ENCODE results near the gene RNASEL.
"Not testable (repeated sequence)": the region's sequence is repeated elsewhere in the genome, so short reads cannot be mapped to it uniquely, and the experiment has no call there.

Gene RNASEL, protein sequence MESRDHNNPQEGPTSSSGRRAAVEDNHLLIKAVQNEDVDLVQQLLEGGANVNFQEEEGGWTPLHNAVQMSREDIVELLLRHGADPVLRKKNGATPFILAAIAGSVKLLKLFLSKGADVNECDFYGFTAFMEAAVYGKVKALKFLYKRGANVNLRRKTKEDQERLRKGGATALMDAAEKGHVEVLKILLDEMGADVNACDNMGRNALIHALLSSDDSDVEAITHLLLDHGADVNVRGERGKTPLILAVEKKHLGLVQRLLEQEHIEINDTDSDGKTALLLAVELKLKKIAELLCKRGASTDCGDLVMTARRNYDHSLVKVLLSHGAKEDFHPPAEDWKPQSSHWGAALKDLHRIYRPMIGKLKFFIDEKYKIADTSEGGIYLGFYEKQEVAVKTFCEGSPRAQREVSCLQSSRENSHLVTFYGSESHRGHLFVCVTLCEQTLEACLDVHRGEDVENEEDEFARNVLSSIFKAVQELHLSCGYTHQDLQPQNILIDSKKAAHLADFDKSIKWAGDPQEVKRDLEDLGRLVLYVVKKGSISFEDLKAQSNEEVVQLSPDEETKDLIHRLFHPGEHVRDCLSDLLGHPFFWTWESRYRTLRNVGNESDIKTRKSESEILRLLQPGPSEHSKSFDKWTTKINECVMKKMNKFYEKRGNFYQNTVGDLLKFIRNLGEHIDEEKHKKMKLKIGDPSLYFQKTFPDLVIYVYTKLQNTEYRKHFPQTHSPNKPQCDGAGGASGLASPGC

DNA sequence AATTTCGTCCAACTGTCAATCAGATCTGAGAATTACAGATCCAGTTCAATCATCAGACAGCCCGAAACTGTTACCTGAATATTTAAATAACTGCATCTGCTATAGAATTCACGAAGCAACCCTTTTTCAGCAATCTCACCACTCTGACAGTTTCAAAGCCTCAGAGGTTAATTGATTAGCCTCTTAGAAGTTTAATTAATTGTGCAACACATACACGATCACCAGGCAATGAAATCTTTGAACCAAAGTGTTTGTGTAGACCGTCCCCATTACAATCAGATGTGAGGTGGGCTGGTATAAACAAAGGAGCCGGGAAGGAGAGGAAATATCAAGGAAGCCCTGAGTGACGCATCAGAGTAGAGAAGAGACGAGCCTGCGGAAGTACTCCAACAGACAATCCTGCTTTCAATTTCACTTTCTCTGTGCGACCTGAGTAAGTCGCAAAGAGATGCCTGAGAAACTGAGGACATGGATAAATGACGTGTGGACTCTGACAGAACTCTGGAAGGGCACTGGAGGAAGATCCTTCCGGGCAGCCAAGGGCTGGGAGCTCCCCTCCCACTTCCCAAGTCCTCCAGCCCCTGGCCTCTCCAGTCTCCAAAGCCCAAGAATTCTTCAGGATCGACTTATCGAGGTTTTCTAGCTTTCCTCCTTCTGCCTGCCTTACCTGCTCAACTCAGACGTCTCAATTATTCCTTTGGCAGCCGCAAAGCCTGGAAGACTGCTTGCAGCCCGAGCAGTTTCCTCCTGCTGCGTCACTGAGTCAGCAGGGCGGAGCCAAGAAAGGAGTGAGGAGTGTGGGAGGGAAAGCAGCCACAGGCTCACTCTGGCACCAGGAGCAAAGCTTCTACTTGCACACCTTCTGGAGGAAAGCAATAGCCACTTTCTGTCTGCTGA is at the start of gene RNASEL:
TSS of gene RNASEL (minus strand) at position 757 of the 897 bp plus-strand sequence. CDS start 2,450 bp downstream, outside the sequence.
- peaks cover 7% of the 10 kb centered on the region for H3K4me1 ChIP-seq (ENCODE audit: control insufficient read depth, low read depth, low read length)
- no peaks in the 10 kb centered on the region for H3K9me3 ChIP-seq (ENCODE audit: control insufficient read depth, low read depth, low read length)
- H3K27me3 ChIP-seq (ENCODE audit: control insufficient read depth, insufficient read depth, low read length): no peaks in the 10 kb centered on the region
- peak within 1 kb of the TSS; percentile 63 for H3K4me3 ChIP-seq (ENCODE audit: low read length)
- no peaks in the 10 kb centered on the region for H3K36me3 ChIP-seq (ENCODE audit: control insufficient read depth, low read depth, low read length)
- H3K9ac ChIP-seq (ENCODE audit: low read length): peak within 1 kb of the TSS; percentile 51
- no peak within 1 kb of the TSS for H3K27ac ChIP-seq (ENCODE audit: low read length)

DNA sequence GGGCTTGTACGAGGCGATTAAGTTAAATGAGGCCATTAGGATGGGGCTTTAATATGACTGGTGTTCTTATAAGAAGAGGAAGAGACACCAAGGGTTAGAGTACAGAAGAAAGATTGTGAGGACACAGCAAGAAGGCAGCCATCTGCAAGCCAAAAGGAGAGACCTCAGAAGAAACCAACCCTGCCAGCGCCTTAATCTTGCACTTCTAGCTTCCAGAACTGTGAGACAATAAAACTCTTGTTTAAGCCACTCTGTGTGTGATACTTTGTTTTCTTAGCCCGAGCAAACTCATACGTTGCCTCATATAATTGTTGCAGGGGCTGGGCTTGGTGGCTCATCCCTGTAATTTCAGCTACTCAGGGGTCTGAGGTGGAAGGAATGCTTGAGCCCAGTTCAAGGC is 48.7 kb upstream of the RNASEL start:
- no peak overlapping the region for H3K9ac ChIP-seq (ENCODE audit: low read length)
- peaks cover 10% of the 10 kb centered on the region for H3K4me1 ChIP-seq (ENCODE audit: control insufficient read depth, low read depth, low read length)
- no peaks in the 10 kb centered on the region for H3K9me3 ChIP-seq (ENCODE audit: control insufficient read depth, low read depth, low read length)
- no peak overlapping the region for H3K4me3 ChIP-seq (ENCODE audit: low read length)
- H3K27me3 ChIP-seq (ENCODE audit: control insufficient read depth, insufficient read depth, low read length): no peaks in the 10 kb centered on the region
- H3K36me3 ChIP-seq (ENCODE audit: control insufficient read depth, low read depth, low read length): no peaks in the 10 kb centered on the region
- H3K27ac ChIP-seq (ENCODE audit: low read length): no peak overlapping the region

DNA sequence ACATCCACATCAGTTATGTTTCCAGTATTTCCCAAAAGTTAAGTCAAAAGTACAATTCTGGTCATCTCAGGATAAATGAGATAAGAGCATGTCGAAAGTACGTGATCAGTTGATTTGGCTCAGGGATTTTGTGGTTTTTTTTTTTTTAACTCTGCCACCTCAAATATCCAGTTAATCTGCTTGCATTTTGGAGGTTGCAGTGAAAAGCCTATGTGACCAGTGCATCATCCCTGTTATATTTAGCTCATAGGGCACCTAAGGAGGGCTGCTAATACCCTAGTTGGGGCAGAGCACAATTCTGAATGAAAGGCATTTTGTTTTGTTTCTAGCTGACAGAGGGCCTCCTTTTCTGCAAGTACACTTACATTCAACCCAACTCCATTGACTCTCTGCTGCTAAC is 46.8 kb upstream of the RNASEL start:
- H3K4me3 ChIP-seq (ENCODE audit: low read length): no peak overlapping the region
- H3K27me3 ChIP-seq (ENCODE audit: control insufficient read depth, insufficient read depth, low read length): no peaks in the 10 kb centered on the region
- H3K36me3 ChIP-seq (ENCODE audit: control insufficient read depth, low read depth, low read length): no peaks in the 10 kb centered on the region
- H3K9me3 ChIP-seq (ENCODE audit: control insufficient read depth, low read depth, low read length): no peaks in the 10 kb centered on the region
- H3K27ac ChIP-seq (ENCODE audit: low read length): no peak overlapping the region
- peaks cover 14% of the 10 kb centered on the region for H3K4me1 ChIP-seq (ENCODE audit: control insufficient read depth, low read depth, low read length)
- H3K9ac ChIP-seq (ENCODE audit: low read length): no peak overlapping the region

DNA sequence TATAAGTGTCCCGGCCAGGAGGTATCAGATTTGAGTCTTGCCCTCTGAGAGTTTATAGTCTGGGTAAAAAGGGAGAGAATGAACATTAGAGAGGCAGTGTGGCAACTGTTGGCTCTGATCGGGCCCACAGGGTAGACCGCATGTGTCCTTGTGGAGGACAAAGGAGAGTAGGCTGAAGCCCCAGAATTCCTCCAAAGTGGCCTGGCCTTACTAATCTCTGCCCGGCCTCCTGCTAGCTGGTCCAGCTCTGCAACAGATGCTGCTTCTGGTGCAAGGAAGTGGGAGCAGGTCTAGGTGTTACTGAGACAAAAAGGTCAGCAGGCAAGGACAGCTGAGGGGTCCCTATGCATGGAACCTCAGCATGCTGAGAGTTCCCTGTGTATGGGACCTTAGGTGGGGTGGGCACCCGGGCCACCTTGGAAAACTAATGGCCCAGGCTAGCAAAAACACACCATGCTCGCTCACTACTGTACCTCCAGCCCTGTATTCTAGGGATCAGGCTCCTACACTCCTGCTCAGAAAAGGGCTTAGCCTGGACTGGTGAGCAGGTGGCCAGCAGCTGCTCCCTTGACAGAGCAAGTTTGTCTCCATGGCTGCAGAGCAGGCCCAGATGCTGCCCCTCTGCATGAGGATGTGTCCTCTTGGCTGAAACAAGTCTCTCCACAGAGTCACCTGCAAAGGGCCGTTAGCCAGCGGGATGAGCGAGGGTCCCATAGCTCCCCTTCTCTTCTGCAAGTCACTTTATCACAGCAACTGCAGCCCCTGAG is 45.4 kb upstream of the RNASEL start:
- no peak overlapping the region for H3K4me3 ChIP-seq (ENCODE audit: low read length)

DNA sequence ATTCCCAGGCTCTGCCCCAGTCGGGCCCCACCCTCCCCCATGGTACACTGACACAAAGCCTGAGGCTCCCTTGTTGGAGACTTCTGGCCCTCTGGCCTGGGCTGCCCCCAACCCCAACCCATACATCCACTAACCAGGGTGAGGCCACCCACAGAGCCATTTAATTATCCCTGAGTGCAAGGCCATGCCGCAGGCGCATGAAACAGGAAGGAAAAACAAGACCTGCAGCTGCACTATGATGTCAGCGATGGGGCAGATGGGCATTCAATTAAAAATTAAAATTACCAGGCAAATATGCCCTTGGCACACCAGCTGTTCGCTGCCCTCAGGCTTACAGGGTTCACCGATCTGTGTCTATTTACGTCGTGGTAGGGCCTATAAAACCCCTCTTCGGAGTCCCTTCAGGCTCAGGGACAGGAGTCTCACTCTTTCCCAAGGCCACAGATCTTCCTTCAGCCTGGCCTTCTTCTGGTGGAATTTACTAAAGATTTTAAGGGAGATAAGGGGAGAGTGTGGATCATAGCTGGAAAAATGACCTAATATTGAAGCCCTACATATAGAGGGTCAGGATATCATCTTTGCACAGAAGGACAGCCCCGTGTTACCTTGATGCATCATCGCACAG is 44.7 kb upstream of the RNASEL start:
- Histone ChIP-seq H3K4me1 (ENCODE audit: control insufficient read depth, low read depth, low read length) (peaks cover 25% of the 10 kb centered on the region), H3K27ac (ENCODE audit: low read length) (no peak overlapping the region), H3K4me3 (ENCODE audit: low read length) (no peak overlapping the region), H3K27me3 (ENCODE audit: control insufficient read depth, insufficient read depth, low read length) (no peaks in the 10 kb centered on the region), H3K9me3 (ENCODE audit: control insufficient read depth, low read depth, low read length) (no peaks in the 10 kb centered on the region), H3K9ac (ENCODE audit: low read length) (no peak overlapping the region), H3K36me3 (ENCODE audit: control insufficient read depth, low read depth, low read length) (no peaks in the 10 kb centered on the region)

More for the DNA sequence above, 45.4 kb upstream of the RNASEL start:
- Histone ChIP-seq H3K27ac (ENCODE audit: low read length) (no peak overlapping the region), H3K36me3 (ENCODE audit: control insufficient read depth, low read depth, low read length) (no peaks in the 10 kb centered on the region), H3K9me3 (ENCODE audit: control insufficient read depth, low read depth, low read length) (no peaks in the 10 kb centered on the region), H3K9ac (ENCODE audit: low read length) (no peak overlapping the region), H3K4me1 (ENCODE audit: control insufficient read depth, low read depth, low read length) (peaks cover 22% of the 10 kb centered on the region), H3K27me3 (ENCODE audit: control insufficient read depth, insufficient read depth, low read length) (no peaks in the 10 kb centered on the region)

DNA sequence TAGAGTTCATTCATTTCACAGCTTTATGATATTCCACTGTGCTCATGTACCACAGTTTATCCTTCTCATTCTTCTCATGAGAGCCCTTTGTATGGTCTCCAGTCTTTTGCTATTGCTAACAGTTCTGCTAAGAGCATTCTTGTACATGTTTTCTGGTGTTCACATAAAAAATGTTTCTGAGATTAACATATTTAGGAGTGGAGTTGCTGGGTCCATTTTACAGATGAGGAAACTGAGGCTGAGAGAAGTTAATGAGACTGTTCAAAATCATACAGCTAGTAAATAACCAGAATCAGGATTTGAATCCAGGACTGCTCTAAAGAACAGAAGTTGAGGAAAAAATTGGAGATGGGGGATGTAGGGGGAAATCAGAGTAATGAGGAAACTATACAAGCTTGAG is 44.0 kb upstream of the RNASEL start:
- Histone ChIP-seq H3K9me3 (ENCODE audit: control insufficient read depth, low read depth, low read length) (no peaks in the 10 kb centered on the region), H3K4me3 (ENCODE audit: low read length) (no peak overlapping the region), H3K4me1 (ENCODE audit: control insufficient read depth, low read depth, low read length) (peaks cover 25% of the 10 kb centered on the region), H3K27me3 (ENCODE audit: control insufficient read depth, insufficient read depth, low read length) (no peaks in the 10 kb centered on the region), H3K9ac (ENCODE audit: low read length) (no peak overlapping the region), H3K36me3 (ENCODE audit: control insufficient read depth, low read depth, low read length) (no peaks in the 10 kb centered on the region), H3K27ac (ENCODE audit: low read length) (no peak overlapping the region)

DNA sequence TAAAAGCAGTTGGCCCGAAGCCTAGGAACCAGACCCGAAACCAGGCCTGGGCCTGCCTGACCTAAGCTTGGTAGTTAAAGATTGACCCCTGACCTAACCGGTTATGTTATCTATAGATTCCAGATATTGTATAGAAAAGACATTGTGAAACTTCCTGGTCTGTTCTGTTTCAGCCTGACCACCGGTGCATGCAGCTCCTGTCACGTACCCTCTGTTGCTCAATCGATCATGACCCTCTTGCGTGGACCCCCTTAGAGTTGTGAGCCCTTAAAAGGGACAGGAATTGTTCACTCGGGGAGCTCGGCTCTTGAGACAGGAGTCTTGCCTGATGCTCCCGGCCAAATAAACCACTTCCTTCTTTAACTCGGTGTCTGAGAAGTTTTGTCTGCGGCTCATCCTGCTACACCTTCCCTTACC is 43.4 kb upstream of the RNASEL start:
- not testable (repeated sequence) for H3K9ac ChIP-seq (ENCODE audit: low read length); H3K9me3 ChIP-seq (ENCODE audit: control insufficient read depth, low read depth, low read length); H3K4me3 ChIP-seq (ENCODE audit: low read length); H3K27me3 ChIP-seq (ENCODE audit: control insufficient read depth, insufficient read depth, low read length); H3K27ac ChIP-seq (ENCODE audit: low read length); H3K36me3 ChIP-seq (ENCODE audit: control insufficient read depth, low read depth, low read length)
- H3K4me1 ChIP-seq (ENCODE audit: control insufficient read depth, low read depth, low read length): peaks cover 25% of the 10 kb centered on the region

DNA sequence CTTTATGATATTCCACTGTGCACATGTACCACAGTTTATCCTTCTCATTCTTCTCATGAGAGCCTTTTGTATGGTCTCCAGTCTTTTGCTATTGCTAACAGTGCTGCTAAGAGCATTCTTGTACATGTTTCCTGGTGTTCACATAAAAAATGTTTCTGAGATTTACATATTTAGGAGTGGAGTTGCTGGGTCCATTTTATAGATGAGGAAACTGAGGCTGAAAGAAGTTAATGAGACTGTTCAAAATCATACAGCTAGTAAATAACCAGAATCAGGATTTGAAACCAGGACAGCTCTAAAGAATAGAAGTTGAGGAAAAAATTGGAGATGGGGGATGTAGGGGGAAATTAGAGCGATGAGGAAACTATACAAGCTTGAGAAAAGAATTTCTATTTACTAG is 42.9 kb upstream of the RNASEL start:
- Histone ChIP-seq H3K9me3 (ENCODE audit: control insufficient read depth, low read depth, low read length) (no peaks in the 10 kb centered on the region), H3K4me3 (ENCODE audit: low read length) (no peak overlapping the region), H3K27me3 (ENCODE audit: control insufficient read depth, insufficient read depth, low read length) (no peaks in the 10 kb centered on the region), H3K36me3 (ENCODE audit: control insufficient read depth, low read depth, low read length) (no peaks in the 10 kb centered on the region), H3K4me1 (ENCODE audit: control insufficient read depth, low read depth, low read length) (peaks cover 25% of the 10 kb centered on the region), H3K9ac (ENCODE audit: low read length) (no peak overlapping the region), H3K27ac (ENCODE audit: low read length) (no peak overlapping the region)

DNA sequence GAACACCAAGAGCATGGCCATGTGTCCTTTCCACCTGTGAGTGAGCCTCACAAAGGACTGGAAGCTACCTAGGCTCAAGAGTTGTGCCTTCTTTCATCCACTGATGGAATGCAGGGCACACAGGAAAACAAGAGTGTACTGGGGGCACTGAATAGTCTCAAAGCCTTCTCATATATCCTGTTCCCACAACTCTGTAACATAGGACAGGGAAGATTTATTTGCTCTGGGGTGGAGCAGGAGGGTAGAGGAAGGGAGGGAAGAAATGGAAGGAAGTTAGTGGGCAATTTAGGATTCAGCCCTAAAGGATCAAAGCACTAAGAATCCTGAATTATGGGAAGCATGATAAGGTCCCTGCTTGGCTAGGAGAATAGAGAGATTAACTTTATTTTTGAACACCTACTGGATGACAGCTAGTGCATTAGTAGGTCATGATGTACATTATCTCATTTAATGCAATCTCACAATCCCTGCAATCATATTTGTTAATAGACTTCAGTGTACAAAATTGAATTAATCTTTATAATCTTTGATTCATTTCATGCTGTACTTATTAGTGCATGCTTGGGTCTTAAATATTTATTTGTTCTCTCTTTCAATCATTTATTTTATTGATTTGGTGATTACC is 42.1 kb upstream of the RNASEL start:
- Histone ChIP-seq H3K27ac (ENCODE audit: low read length) (no peak overlapping the region), H3K9ac (ENCODE audit: low read length) (no peak overlapping the region), H3K9me3 (ENCODE audit: control insufficient read depth, low read depth, low read length) (no peaks in the 10 kb centered on the region), H3K36me3 (ENCODE audit: control insufficient read depth, low read depth, low read length) (no peaks in the 10 kb centered on the region), H3K27me3 (ENCODE audit: control insufficient read depth, insufficient read depth, low read length) (no peaks in the 10 kb centered on the region), H3K4me1 (ENCODE audit: control insufficient read depth, low read depth, low read length) (peaks cover 29% of the 10 kb centered on the region), H3K4me3 (ENCODE audit: low read length) (no peak overlapping the region)

DNA sequence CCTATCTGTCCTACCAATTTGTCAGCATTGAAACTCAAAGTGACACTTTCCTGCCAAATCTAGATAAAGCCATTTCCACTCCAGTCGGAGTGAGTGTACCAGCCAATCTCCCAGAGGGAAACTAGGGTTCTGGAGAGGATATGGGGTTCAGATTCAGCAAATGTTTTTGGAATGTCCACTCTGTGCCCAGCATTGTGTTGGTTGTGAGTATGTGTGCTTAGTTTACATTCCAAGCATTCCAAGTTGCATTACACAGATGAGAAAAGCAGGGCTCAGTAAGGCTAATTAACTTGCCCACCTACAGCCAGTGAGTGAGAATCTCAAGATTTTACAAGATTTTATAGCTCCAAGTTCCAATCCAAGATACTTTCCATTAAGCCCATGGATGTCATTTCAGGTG is 41.5 kb upstream of the RNASEL start:
- H3K9ac ChIP-seq (ENCODE audit: low read length): no peak overlapping the region
- H3K27ac ChIP-seq (ENCODE audit: low read length): no peak overlapping the region
- no peaks in the 10 kb centered on the region for H3K9me3 ChIP-seq (ENCODE audit: control insufficient read depth, low read depth, low read length)
- no peak overlapping the region for H3K4me3 ChIP-seq (ENCODE audit: low read length)
- peaks cover 34% of the 10 kb centered on the region for H3K4me1 ChIP-seq (ENCODE audit: control insufficient read depth, low read depth, low read length)
- no peaks in the 10 kb centered on the region for H3K27me3 ChIP-seq (ENCODE audit: control insufficient read depth, insufficient read depth, low read length)
- no peaks in the 10 kb centered on the region for H3K36me3 ChIP-seq (ENCODE audit: control insufficient read depth, low read depth, low read length)
